ENCODE data around the gene ELMOD3. TPM values are rescaled to one million over a fixed set of nuclear protein-coding genes. Genes with fewer than 3 reads are reported as not detected.
"Not testable (repeated sequence)": the region's sequence is repeated elsewhere in the genome, so short reads cannot be mapped to it uniquely, and the experiment has no call there.

The ELMOD3 gene
- total RNA-seq, 1 experiment from 2014 or later, result 18.1 TPM

DNA sequence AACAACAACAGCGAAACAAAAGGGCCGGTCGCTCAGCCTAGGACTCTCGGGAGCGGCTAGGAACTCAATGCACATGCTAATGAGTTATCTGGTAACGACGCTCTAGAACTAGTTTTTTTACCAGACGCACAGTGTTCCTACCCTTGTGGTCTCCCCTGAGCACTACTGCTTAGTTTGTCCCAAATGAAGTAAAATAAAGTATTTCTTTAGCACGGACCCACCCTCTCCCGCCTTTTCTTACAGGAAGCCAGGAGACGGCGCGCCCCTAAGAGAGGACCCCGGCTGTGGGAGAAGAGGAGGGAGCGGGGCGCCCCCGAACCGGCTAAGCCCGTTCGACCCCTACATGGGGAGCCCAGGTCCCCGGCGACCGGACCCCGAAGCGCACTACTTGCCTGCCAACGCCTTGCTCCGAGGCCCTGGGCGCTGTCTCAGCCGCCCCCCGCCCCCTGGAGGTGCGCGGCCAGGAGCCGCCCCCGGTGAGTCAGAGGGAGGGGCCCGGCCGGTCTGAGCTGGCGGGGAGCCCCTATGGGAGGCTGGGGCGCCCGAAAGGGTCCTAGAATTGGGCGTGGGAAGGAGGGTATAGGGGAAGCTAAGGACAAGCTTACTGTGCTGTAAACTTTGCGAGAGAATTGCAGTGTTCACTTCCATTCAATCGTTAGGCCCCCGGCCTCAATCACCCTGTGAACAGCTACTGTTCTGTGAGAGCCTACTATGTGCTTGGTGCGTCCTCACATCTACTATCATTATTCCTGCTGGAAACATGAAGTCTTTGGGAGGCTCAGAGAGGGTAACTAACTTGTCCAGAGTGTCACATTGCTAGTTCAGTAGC lies 59.2 kb downstream of the ELMOD3 start:
- Histone ChIP-seq H3K9me2 (ENCODE audit: insufficient read depth) (no peaks in the 10 kb centered on the region), H4K20me1 (ENCODE audit: insufficient read depth) (no peaks in the 10 kb centered on the region), H3K4me1 (replicated peaks; ENCODE audit: insufficient read depth) (peaks cover 66% of the 10 kb centered on the region), H3K79me2 (ENCODE audit: low read depth) (peaks cover 40% of the 10 kb centered on the region), H3F3A (ENCODE audit: insufficient read depth, low read depth) (peaks cover 44% of the 10 kb centered on the region), H3K27ac (peak overlapping the region; percentile 79), H3K27me3 (ENCODE audit: insufficient read depth, low read depth) (no peaks in the 10 kb centered on the region), H2AFZ (peak overlapping the region; percentile 86), H3K9me3 (ENCODE audit: insufficient read depth, low read depth) (no peaks in the 10 kb centered on the region), H3K4me2 (peak overlapping the region; percentile 81), H3K36me3 (ENCODE audit: low read depth) (no peaks in the 10 kb centered on the region), H3K4me3 (peak overlapping the region; percentile 84)
- ChIA-PET POLR2A (ENCODE audit: unreplicated experiment) (interaction anchor here (0.6 to 1.2 kb wide), 7 partner anchors 30 to 138 kb away, joined by 3 to 31 read pairs (median 8); partner anchors contain the start of gene MAT2A), CTCF (interaction anchor here (0.6 kb wide), 1 partner anchor 59 kb away, joined by 6 read pairs; no protein-coding TSS in a partner anchor)
- no peak for TF ChIP-seq EZH2 (IDR thresholded peaks at IDR 0.05; ENCODE audit: low read depth)
- TF ChIP-seq, protein P1, sequence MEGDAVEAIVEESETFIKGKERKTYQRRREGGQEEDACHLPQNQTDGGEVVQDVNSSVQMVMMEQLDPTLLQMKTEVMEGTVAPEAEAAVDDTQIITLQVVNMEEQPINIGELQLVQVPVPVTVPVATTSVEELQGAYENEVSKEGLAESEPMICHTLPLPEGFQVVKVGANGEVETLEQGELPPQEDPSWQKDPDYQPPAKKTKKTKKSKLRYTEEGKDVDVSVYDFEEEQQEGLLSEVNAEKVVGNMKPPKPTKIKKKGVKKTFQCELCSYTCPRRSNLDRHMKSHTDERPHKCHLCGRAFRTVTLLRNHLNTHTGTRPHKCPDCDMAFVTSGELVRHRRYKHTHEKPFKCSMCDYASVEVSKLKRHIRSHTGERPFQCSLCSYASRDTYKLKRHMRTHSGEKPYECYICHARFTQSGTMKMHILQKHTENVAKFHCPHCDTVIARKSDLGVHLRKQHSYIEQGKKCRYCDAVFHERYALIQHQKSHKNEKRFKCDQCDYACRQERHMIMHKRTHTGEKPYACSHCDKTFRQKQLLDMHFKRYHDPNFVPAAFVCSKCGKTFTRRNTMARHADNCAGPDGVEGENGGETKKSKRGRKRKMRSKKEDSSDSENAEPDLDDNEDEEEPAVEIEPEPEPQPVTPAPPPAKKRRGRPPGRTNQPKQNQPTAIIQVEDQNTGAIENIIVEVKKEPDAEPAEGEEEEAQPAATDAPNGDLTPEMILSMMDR (conservative IDR thresholded peaks at IDR 0.05), result no peak; the same call in 1 of the 2 replicates
- intact Hi-C loops (cut with micrococcal nuclease; ENCODE audit: unreplicated experiment), result loop anchor here (5.0 kb wide), 3 partner anchors 87 to 457 kb away; partner anchors contain the start of gene TGOLN2
- BruUV-seq (replicated peaks), result no TSS peak
- peak; percentile 61 to 79 for DNase-seq

DNA sequence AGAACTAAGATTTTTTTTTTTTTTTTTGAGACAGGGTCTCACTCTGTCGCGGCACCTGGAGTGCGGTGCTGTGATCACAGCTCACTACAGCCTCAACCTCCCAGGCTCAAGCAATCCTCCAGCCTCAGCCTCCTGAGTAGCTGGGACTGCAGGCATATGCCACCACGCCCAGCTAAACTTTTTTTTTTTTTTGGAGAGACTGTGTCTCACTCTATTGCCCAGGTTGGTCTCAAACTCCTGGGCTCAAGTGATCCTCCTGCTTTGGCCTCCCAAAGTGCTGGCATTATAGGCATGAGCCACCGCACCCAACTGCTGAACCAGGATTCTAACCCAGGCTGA lies 59.8 kb downstream of the ELMOD3 start:
- CTCF ChIA-PET, result interaction anchor here (0.6 kb wide), 1 partner anchor 59 kb away, joined by 6 read pairs; no protein-coding TSS in a partner anchor
- Histone ChIP-seq H3K4me1 (replicated peaks; ENCODE audit: insufficient read depth) (peaks cover 66% of the 10 kb centered on the region), H3K4me3 (peak overlapping the region; percentile 84; the same call in 1 of the 2 replicates), H3K27ac (peak overlapping the region; percentile 79), H3K4me2 (peak overlapping the region; percentile 81), H3K79me2 (ENCODE audit: low read depth) (peaks cover 39% of the 10 kb centered on the region), H3F3A (ENCODE audit: insufficient read depth, low read depth) (peaks cover 46% of the 10 kb centered on the region)
- BruUV-seq (replicated peaks); H3K9me2 ChIP-seq (ENCODE audit: insufficient read depth); H3K9me3 ChIP-seq (ENCODE audit: insufficient read depth, low read depth); H2AFZ ChIP-seq; H3K27me3 ChIP-seq (ENCODE audit: insufficient read depth, low read depth); H4K20me1 ChIP-seq (ENCODE audit: insufficient read depth); H3K36me3 ChIP-seq (ENCODE audit: low read depth); DNase-seq: not testable (repeated sequence)
- intact Hi-C loops (cut with micrococcal nuclease; ENCODE audit: unreplicated experiment), result loop anchor here (5.0 kb wide), 3 partner anchors 87 to 457 kb away; partner anchors contain the start of gene TGOLN2
- POLR2A ChIA-PET (ENCODE audit: unreplicated experiment), result interaction anchor here (0.6 to 0.7 kb wide), 6 partner anchors 31 to 124 kb away, joined by 4 to 31 read pairs (median 6); partner anchors contain the start of gene MAT2A

DNA sequence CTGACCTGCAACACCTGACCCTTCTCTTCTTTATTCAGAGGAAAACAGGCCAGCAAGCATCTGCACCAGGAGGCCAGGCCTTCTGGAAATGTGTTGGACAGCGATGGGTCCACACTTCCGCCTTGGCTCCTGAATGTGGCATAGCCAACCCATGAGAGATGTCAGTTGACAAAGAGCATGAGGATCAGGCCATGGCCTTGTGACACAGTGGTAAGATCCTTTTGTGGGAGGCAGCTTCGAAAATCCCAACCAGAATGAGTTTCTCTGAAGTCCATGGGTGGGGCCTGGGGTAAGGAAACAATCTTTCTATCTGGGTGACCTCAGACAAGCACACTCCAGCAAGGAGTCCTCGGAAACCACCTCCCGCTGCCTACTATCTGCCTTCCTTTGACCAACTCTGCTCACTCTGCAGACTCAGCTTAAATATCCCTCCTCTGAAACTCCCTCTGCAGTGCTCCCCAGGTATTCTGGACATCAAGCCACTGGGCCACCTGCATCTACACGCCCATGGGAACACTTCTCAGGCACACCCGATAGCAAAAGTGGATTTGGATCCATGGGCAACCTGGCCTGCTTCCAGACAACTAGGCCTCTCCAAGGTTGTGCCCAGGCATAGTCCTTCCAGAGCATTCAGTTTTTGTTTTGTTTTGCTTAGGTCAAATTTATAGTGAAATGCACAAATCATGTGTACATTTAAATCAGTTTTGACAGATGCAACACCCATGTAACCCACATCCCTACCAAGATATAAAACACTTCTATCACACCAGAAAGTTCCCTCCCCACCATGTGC lies 60.4 kb downstream of the ELMOD3 start:
- no peak for DNase-seq
- H3K27me3 ChIP-seq (ENCODE audit: insufficient read depth, low read depth), result no peaks in the 10 kb centered on the region
- TSS peak; percentile 2 for BruUV-seq (replicated peaks)
- H2AFZ ChIP-seq, result no peak overlapping the region
- no peak overlapping the region for H3K27ac ChIP-seq
- no peak overlapping the region for H3K4me3 ChIP-seq
- intact Hi-C loops (cut with micrococcal nuclease; ENCODE audit: unreplicated experiment), result loop anchor here (5.0 kb wide), 3 partner anchors 88 to 458 kb away; partner anchors contain the start of gene TGOLN2
- H3K79me2 ChIP-seq (ENCODE audit: low read depth), result peaks cover 34% of the 10 kb centered on the region
- CTCF ChIA-PET, result interaction anchor here (0.6 kb wide), 1 partner anchor 60 kb away, joined by 6 read pairs; no protein-coding TSS in a partner anchor
- no peaks in the 10 kb centered on the region for H3K9me2 ChIP-seq (ENCODE audit: insufficient read depth)
- H3K4me1 ChIP-seq (replicated peaks; ENCODE audit: insufficient read depth), result peaks cover 66% of the 10 kb centered on the region
- peaks cover 48% of the 10 kb centered on the region for H3F3A ChIP-seq (ENCODE audit: insufficient read depth, low read depth)
- H3K4me2 ChIP-seq, result peak overlapping the region; percentile 81
- H3K9me3 ChIP-seq (ENCODE audit: insufficient read depth, low read depth), result no peaks in the 10 kb centered on the region
- H4K20me1 ChIP-seq (ENCODE audit: insufficient read depth), result no peaks in the 10 kb centered on the region
- TF ChIP-seq EZH2 (IDR thresholded peaks at IDR 0.05; ENCODE audit: low read depth), result no peak
- TF ChIP-seq, protein P1 (conservative IDR thresholded peaks at IDR 0.05), result no peak
- POLR2A ChIA-PET (ENCODE audit: unreplicated experiment), result interaction anchor here (0.6 to 0.7 kb wide), 2 partner anchors 31 to 124 kb away, joined by 4 to 31 read pairs; partner anchors contain the start of gene MAT2A
- H3K36me3 ChIP-seq (ENCODE audit: low read depth), result no peaks in the 10 kb centered on the region
